ENCODE measurements around the gene DUSP10.

The DUSP10 gene

DNA sequence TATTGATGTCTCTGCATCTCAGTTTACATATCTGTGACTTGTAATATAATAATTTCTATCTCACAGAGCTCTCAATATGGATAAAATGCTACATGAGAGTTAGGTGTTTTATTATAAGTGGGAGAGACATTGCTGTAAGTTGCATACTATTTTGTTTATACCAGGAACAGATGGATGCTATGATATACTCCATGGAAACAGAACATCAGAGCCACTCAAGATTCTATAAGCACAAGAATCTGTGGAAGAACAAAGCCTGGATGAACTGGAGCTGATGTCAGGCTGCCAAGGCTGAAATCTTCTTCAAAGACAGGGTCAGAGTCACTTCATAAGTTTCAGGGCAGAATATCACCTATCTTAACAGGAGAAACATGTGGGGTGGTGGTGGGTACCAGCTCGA is 30.2 kb downstream of the DUSP10 start:
- DNase-seq: no peak

DNA sequence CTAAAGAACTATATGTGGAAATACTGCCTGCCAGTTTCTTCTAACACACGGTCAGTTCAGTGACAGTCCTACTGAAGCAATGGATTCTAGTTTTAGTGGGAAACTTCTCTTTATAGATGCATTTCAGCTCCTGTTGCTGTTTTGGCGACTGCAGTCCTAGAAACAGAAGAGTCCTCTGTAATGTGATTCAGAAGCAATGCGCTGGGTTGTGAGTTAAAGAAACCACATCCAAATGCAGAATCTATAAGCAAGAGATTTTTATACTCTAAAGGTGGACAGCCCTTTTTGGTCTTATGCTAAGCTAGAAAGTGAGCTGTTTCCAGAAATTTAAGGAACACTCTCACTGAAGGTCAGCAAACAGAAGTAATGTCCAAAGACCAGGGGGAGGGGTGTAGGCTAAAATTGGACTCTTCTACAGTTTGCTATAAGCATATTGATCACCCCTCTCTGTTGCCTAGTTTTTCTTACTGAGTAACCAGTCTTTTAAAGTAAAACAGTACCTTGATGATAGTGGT is 30.8 kb downstream of the DUSP10 start:
- no peak for DNase-seq

DNA sequence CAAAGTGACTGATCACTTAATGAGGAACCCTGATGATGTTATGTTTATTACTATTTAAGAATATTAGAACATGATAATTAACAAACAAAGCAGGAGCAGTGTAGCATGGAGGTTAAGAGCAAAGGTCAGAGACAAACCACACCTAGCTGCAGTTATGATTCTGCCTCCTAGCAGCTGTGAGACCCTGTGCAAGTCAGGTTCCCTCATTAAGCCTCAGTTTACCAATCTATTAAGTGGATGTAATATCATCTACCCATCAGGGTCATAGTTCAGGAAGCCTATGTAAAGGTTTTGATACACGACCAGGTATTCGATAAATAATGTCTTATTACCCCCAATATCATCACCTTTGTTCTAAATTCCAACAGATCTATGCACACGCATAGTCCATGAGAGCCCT is 32.0 kb downstream of the DUSP10 start:
- no peak for DNase-seq

DNA sequence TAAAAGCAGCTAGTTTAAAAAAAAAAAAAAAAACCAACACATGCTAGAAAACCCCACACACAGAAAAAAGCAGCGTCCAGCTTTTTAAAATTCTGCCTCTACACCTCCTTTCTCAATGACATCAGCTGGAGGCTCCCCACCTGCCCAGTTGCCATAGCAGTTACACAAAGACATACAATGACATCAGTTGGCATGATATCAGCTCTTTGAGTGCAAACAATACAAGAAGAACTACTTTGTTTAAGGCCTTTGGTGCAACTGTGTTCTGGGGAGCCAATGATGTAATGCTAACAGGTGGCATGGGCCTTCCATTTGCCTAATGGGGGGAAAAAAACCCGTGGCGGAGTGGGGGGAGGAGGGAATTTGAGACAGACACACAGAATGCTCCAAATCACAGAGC is 32.9 kb downstream of the DUSP10 start:
- DNase-seq: peak in 1 of 2 experiments; percentile 21

DNA sequence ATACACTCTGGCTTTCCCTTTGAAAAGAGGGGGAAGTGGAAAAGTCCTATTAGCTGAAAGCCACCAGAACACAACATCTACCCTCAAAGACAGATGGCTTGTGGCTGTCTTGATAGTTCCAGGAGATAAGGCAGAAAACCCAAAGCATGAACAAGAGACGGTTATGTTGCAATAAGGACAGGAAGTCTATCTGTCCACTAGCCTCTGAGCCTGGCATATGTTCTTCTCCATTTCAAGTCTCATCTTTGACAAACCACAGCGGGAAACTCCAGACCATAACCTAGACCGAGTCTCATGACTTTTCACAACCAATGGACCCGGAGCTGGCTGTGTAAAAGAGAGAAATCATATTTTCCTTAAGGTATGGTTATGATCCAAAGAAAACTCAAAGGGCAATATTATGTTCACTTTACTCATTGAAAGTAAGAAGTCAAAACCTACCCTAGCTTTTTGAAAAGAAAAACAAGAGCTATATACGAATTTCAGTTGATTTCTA is 33.8 kb downstream of the DUSP10 start:
- DNase-seq: peak in 1 of 2 experiments; percentile 14

DNA sequence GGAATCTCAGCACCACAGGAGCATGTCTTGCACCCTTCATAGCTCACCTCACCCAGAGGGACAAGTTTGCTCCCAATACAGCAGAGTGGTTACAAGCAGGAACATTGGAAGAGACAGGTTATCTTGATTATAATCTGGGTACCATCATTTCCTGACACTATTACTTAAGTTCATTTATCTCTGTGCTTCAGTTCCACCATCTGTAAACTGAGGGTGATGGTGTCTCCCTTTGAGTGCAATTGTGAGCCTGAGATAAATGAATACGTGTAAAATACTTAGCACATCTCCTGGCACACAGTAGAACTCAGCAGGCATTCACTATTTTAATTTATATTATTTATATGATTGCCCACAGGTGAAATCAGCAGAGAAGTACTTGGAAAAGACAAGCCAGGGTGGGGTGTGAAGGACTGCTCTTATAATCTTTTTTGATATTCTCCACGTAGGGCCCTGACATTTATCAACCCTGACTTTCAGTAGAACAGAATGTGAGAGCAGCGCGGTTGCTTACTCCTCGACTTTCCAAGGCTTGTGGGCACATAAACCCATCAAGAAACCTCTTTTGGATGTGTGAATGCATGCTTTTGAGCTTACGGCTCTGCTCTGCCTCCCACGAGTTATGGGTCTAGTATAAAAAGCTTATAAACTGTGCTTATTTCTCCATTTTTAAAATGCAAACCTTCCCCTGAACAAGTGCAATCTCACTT is 34.9 kb downstream of the DUSP10 start:
- no peak for DNase-seq

DNA sequence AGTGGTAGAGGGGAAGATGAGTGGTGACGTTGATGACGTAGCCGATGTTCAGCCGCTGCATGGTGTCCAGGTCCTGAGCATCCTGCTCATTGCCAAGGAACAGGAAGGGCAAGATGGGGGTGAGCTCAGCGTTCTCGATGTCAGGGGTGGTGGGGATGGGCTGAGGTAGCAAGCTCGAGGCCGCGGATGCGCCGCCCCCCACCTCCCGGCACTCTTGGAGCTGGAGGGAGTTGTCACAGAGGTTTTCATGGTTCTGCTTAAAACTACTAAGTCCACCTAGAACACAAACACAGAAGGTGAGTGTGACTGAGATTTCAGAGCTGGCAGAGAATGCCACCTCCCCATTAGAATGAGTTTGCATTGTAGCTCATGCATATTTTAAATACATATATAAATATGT is 35.7 kb downstream of the DUSP10 start:
- DNase-seq: no peak

DNA sequence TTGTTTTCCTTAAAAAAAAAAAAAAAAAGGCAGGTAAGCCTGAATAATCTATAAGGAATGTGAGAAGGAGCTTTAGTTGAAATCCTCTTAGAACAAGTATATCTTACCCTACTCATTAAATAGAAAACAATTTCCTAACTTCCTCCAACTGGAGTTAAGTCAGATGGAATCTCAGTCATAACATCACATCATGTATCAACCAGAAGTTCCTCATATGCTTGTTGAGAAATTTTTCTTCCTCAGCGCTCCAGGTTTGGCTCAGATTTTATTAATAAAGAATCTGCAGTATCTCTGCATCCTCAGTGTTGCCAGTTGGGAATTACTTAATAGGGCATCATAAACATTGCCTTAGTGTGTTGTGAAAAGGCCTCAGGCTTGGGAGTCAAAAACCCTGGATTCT is 37.6 kb downstream of the DUSP10 start:
- no peak for DNase-seq

DNA sequence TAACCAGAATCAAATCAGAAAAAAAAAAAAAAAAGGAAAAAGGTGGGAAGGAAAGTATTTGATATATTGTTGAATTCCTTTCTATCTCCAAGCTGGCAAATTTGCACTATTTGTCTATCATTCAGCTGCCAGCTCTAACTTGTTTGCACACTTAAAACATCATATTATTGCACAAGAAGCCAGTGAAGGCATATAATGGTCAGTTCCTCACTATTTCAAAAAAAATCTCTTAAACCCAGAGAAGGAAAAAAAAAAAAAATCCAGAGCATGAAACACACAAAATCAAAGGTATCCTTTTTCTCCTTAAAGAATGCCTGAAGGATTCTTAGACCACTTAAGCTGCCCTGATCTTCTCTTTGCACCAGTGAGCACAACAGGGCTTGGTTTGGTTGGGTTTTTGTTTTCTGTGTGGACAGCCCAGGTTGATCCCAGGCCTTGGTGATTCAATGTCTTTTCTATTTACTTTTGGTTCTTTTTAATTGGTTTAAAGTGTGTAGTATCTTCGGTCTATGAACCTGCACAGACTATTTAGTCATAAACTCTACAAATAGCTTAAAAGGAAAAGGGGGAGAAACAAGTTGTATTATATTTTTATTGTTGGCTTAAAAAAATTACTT is 40.2 kb downstream of the DUSP10 start:
- DNase-seq: no peak

DNA sequence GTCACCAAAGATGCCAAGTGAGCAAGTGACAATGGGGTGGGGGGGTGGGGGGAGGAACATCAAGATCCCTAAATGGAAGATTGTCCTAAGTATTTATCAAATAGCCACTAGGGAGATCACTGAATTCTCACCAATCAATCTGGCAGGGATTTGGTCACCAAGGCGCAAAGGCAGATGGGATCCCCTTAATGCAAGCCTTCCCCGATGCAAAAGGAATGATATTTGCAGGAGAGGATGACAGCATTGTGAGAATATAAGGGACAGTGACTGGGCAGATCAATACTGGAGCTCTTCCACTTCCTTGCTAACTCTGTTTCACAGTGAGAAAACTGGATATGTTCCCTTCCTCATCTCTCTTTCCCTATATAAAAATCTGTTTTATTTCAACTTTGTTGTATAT is 40.9 kb downstream of the DUSP10 start:
- no peak for DNase-seq

DNA sequence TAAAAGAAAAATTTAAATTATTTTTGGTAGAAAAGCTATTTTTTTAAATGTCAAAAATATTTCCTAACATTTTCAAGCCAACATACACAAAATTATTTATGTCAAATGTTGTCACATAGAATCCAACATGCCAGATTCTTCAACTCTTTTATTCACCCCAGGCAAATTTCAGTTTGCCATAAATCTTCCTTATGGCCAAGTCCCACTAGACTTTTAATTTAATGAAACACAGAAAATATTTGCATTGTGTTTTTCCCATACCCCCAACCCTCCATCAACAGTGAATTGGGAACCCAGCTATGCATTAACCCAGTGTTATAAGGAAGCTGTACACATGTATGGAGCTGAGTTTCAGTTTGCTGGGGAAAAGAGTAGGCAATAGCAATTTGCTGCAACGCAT is 41.4 kb downstream of the DUSP10 start:
- no peak for DNase-seq

DNA sequence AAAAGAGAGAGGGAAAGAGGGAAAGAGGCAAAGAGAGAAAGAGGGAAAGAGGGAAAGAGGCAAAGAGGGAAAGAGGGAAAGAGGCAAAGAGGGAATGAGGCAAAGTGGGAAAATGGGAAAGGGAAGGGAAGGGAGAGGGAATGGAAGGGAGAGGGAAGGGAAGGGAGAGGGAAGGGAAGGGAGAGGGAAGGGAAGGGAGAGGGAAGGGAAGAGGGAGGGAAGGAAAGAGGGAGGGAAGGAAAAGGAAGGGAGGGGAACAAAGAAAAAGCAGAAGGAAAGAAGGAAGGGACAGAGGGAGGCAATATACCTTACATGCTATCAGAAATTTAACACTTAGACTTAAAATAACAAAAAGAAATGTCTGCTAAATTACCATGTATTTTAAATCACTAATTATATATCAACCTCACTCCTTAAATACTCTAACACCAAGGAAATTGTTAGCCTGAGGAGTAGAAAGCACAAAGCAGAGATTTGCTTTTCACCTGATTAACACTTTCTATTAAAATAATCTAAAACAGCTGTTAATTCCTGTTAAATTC is 41.8 kb downstream of the DUSP10 start:
- no peak for DNase-seq

DNA sequence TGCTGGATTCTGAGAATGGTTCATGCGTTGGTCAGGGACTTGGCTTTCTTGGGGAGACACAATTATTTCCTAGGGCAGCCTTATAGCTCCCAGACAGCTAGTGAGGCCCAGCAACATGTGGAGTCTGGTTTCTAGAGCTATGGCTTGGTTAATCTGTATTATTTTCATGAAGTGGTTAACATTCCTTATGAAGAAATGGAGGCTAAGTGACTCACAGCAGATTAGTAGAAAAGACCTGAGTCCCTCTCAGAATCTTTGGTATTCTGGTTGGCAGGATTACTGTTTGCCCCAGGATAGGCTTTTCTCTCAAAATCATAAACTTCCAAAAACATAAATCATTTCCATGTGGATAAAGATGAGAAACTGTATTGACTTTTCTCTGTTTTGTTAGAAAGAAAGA is 42.3 kb downstream of the DUSP10 start:
- no peak for DNase-seq

DNA sequence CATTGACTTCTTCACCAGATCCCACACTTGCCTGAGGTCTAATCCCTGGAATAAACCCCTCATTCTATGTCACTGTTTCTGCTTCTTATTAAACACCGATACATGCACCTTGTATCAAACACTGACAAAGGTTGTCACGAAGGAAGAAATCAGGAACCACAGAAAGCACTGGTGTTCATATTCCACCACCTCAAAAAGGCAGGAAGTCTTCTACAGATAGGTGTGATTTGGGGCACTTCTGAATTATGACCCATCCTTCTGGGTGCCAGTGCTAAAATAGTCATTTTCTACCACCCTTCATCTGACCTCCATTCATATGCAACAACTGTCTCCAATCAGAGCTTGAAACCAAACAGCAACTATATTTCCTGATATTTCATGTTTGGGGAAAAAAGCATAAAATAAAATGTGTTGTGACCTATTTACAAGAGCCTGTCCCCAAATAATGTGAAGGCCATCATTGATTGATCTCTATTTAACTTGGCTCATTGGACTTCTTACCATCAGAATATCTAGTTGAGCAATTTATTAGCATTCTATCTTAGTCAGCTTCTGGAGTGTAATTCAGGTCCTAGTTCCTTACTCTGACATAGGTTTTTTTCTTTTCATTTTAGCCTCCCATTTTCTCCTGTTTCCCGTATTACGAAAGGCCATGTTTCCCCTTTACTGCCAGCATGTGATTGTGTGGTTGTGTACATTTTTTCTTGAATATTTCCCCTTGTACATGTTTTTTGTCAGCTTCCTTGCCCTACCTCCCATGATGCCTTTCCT is 43.1 kb downstream of the DUSP10 start:
- DNase-seq: no peak

DNA sequence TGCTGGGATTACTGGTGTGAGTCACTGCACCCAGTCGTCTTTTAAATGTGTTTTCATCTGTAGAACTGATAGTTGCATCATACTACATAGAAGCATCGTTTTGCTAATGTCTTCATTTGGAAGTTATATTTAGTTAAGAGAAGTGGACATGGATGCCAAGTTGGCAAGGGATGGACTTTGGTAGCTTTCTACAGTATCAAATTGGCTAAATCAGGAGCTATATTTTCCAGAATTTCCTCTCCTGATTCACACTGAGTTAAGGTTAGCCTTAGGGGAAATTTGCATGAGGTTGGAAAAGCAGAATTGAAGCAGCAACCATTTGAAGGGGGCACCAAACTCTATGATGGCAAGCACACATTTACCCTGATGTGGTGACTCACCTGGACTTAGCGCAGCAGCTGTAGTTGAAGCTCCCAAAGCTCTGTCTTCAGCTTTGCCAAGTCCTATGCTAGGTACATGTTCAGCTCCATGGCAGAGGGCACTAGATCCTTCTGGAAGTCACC is 43.9 kb downstream of the DUSP10 start:
- DNase-seq: no peak

DNA sequence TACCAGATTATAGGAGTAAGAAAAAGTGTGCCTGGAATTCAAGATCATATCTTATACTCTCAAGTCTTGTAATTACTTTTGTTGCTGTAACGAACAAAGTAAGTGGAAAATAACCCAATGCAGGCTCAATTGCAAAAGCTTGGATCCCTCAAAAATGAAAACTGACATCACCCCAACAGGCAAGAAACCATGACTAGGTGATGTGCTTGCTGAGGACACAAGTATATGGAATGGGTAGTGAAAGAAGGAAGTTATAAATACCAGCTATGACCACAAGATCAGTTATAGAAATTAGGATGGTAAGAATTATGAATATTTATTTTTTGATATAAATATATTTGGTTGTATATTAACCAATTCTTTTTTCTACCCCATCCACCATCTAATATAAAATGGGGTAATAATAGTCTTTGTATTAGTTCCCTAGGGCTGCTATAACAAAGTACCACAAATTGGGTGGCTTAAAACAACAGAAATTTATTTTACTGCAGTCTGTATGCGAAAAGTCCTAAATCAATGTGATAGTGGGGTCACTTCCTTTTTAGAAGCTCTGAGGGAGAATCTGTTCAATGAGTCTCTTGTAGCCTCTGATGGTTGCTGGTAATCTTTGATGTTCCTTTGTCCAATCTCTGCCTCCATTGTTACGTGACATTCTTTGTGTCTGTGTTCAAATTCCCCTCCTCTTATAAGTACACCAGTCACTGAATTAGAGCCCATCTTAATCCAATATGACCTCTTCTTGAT is 45.0 kb downstream of the DUSP10 start:
- DNase-seq: no peak

DNA sequence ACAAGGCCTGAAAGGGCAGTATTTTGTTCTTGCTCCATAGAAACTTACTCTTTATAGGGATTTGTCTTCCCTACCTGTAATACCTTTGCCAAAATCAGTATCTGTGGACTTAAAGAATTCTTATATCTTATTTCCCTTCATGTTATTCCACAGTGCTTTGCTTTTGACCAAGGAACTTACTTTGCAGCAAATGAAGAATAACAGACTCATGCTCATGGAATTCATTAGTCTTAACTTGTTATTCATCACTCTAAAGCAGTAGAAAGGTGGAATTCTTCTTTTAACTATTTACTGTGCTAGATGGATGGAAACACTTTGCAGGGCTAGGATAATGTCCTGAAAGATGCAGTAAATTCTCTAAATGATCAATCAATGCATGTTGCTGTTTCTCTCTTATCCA is 45.9 kb downstream of the DUSP10 start:
- no peak for DNase-seq

DNA sequence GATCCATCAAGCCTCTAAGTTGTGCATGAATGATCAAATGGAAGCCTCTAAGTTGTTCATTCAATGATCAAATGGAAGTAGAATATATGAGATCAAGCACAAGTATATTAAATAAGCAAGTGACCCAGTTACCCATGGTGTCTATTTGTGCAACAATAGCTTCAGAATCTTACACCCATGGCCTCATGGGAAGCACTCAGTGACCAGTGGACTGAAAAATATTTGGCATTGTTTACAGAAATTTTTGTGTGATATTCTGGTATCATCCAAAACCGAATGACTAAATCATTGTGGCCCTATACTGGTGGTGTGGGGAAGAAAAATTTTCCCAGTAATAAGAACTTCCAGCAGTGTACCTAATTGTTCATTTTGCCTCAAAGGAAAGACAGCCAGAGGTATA is 46.6 kb downstream of the DUSP10 start:
- no peak for DNase-seq

DNA sequence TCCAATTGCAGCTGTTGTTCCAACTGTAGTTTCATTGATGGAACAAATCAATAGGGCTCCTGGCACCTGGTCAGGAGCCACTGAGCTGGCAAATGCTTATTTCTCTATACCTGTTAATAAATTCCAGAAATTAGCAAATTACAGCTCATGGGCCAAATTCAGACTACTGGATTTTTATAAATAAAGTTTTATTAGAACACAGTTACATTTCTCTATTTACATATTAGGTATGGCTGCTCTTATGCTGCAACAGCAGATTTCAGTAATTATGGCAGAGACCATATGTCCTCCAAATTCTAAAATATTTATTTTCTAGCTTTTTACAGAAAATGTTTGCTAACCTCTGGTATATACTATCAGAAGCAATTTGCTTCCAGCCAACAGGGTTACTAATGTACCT is 47.8 kb downstream of the DUSP10 start:
- no peak for DNase-seq

DNA sequence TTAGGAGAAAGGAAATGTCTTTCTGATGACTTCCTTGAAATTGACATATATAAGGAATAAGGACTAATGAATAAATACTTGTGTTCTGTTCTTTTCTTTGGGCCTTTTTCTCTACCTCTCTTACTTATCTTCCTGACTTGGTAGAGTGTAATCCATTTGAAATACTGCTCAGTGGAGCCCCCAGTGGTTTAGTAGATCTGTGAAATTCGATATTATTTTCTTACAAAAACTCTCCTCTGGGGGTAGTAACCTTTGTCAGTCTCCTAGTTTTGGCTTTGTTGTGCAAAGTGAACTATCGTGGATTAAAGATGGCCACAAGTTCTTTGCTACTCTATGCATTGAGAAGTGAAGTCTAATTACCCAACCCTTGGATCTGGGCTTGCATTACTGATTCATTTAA is 48.8 kb downstream of the DUSP10 start:
- DNase-seq: no peak

DNA sequence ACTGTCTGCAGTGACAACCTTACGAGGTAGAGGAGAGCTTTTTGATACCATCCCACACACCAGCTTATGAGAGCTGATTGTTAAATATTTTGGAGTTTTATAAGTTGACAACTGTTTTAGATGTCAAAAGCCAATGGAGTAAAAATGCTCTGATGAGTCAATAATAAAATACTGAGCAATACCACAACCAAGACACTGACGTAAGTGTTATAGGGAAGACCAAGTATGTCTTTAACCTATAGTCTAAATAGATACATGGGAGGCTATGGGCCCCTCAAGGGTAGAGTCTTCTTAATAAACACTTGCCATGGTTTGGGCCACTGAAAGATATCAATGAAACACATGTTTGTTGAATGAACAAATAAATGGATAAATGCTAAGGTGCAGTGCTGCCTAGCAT is 49.2 kb downstream of the DUSP10 start:
- no peak for DNase-seq

DNA sequence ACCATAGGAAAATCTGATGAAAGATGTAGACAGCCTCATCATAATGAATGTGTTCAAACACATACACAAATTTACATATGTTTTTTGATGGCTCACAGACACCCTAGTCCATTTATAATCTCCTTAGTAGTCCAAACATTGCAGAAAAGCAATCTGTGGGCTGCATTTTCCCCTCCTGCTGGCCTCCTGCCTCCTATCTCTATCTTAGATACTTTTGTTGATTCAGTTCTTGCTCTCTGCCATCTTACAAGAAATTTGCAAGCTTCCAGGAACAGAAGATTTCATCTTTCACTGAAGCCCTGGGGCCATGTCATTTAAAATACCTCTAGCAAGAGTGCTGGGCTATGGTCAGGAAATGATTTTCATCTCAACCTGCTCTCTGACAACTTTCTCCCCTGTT is 50.6 kb downstream of the DUSP10 start:
- no peak for DNase-seq

DNA sequence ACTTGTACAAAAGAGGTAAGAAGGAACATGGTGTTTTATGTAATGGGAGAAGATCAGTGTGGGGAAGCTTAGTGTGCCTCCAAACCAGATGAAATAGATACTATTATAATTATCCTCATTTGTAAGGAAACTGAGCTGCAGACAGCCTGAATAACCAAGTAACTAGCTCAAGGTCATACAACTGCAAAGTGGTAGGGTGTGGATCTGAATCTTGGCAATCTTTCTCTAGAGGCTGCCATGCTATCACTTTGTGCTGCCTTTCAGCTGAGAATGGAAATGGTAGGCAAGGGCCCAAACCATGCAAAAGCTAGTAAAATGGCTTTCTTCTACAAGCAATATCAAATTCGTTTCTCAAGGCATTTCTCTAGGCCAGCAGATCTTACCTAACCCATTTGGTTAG is 51.0 kb downstream of the DUSP10 start:
- no peak for DNase-seq

Data from stimulated activated CD4-positive, alpha-beta T cell treated with anti-CD3 and anti-CD28 coated beads, Interleukin-4, amount 100 ng/mL, for 4 hours (primary cell).